Nephron progenitor cell (in vitro differentiated cells): ENCODE results near the gene SYCP2L.

Experiments
- DNase-seq: peaks from one replicate; pipeline ENCODE4 v3.0.0; 2021
- H3K27ac Mint-ChIP-seq: 2 replicates; pipeline ENCODE4 v1.8.0; 2021; ENCODE audit warnings: mild to moderate bottlenecking, moderate library complexity, mixed read lengths
- H3K27me3 Mint-ChIP-seq: 2 replicates; pipeline ENCODE4 v1.8.0; 2021; ENCODE audit warnings: mild to moderate bottlenecking, low read depth, mixed read lengths; ENCODE audit not compliant: poor library complexity
- H3K36me3 Mint-ChIP-seq: 2 replicates; pipeline ENCODE4 v1.8.0; 2021; ENCODE audit warnings: low read depth, mixed read lengths
- H3K4me1 Mint-ChIP-seq: 2 replicates; pipeline ENCODE4 v1.8.0; 2021; ENCODE audit warnings: mixed read lengths
- H3K4me3 Mint-ChIP-seq: 2 replicates; pipeline ENCODE4 v1.8.0; 2021; ENCODE audit warnings: mild to moderate bottlenecking, moderate library complexity, mixed read lengths
- H3K9me3 Mint-ChIP-seq: 2 replicates; pipeline ENCODE4 v1.8.0; 2021; ENCODE audit warnings: mild to moderate bottlenecking, moderate library complexity, mixed read lengths
- CTCF ChIP-seq: fragments of 200-600 bp; sonication (generic); IDR thresholded peaks from 2 replicates; pipeline ENCODE4 v1.5.0; 2021; ENCODE audit warnings: antibody characterized with exemption

The SYCP2L gene

GRCh38 chr6:11012976-11013720 is 126.3 kb downstream of the SYCP2L start:
- TF ChIP-seq CTCF: no peak
- peaks cover 4% of the 10 kb centered on the region for H3K36me3 Mint-ChIP-seq
- peaks cover 54% of the 10 kb centered on the region for H3K4me1 Mint-ChIP-seq
- H3K27me3 Mint-ChIP-seq: peaks cover 6% of the 10 kb centered on the region
- no peak overlapping the region for H3K4me3 Mint-ChIP-seq
- H3K27ac Mint-ChIP-seq: no peak overlapping the region
- no peak for DNase-seq
- no peaks in the 10 kb centered on the region for H3K9me3 Mint-ChIP-seq

GRCh38 chr6:11013721-11014070 is 126.8 kb downstream of the SYCP2L start:
- Mint-ChIP-seq H3K4me3 (no peak overlapping the region), H3K27me3 (peaks cover 6% of the 10 kb centered on the region), H3K9me3 (no peaks in the 10 kb centered on the region), H3K36me3 (peaks cover 4% of the 10 kb centered on the region), H3K27ac (no peak overlapping the region), H3K4me1 (peaks cover 48% of the 10 kb centered on the region)
- TF ChIP-seq CTCF: no peak
- DNase-seq: no peak

DNA sequence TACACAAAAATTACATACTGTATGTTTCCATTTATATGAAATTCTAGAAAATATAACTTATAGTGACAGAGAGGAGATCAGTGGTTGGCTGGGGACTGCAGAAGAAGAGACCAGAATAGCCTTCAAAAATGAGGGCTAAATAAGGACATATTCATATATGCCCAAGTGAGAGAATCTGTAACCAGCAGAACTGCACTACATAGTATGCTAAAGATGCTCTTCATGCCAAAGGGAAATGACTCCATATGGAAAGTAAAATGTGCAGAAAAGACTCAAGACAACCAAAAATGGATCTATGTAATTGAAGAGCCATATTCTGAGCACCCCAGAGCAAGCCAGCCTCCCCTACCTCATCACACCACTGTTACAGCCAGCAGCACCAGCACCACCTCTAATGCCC is 128.2 kb downstream of the SYCP2L start:
- Mint-ChIP-seq H3K27me3 (peaks cover 6% of the 10 kb centered on the region), H3K4me3 (no peak overlapping the region), H3K9me3 (no peaks in the 10 kb centered on the region), H3K36me3 (no peaks in the 10 kb centered on the region), H3K4me1 (peaks cover 34% of the 10 kb centered on the region), H3K27ac (no peak overlapping the region)
- no peak for TF ChIP-seq CTCF
- DNase-seq: no peak

GRCh38 chr6:11016452-11016851 is 129.6 kb downstream of the SYCP2L start:
- no peak overlapping the region for H3K27ac Mint-ChIP-seq

GRCh38 chr6:11017090-11017489 is 130.2 kb downstream of the SYCP2L start:
- no peak overlapping the region for H3K27ac Mint-ChIP-seq
- peaks cover 7% of the 10 kb centered on the region for H3K27me3 Mint-ChIP-seq
- no peak for DNase-seq
- no peak for TF ChIP-seq CTCF
- peaks cover 31% of the 10 kb centered on the region for H3K4me1 Mint-ChIP-seq
- no peaks in the 10 kb centered on the region for H3K9me3 Mint-ChIP-seq
- H3K4me3 Mint-ChIP-seq: no peak overlapping the region
- no peaks in the 10 kb centered on the region for H3K36me3 Mint-ChIP-seq

More at GRCh38 chr6:11016452-11016851, 129.6 kb downstream of the SYCP2L start:
- Mint-ChIP-seq H3K27me3 (peaks cover 6% of the 10 kb centered on the region), H3K36me3 (no peaks in the 10 kb centered on the region), H3K4me3 (no peak overlapping the region), H3K9me3 (no peaks in the 10 kb centered on the region), H3K4me1 (peaks cover 31% of the 10 kb centered on the region)
- no peak for DNase-seq
- no peak for TF ChIP-seq CTCF

DNA sequence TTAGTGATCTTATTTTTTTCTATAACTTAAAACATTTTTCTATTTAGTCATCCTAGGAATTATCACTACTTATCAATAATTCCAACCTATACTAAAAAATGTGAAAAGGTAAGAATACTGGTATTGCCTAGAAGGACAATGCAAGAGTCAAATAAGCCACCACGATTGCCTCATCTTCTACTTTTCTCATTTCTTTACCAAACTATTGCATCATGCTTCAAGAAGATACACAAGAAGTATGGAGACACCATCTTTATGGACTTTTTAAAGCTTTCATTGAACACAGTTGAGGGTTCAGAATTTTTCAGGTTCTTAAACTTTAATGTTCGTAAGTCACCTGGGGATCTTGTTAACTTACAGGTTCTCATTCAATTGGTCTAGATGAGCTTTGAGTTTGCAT is 131.4 kb downstream of the SYCP2L start:
- H3K27ac Mint-ChIP-seq: no peak overlapping the region
- H3K4me1 Mint-ChIP-seq: peaks cover 23% of the 10 kb centered on the region

More for the DNA sequence above, 131.4 kb downstream of the SYCP2L start:
- no peaks in the 10 kb centered on the region for H3K36me3 Mint-ChIP-seq
- peaks cover 9% of the 10 kb centered on the region for H3K27me3 Mint-ChIP-seq
- H3K9me3 Mint-ChIP-seq: no peaks in the 10 kb centered on the region
- no peak for DNase-seq
- no peak overlapping the region for H3K4me3 Mint-ChIP-seq
- TF ChIP-seq CTCF: no peak
